ENCODE measurements around the gene LRRC3. TPM values are rescaled to one million over a fixed set of nuclear protein-coding genes. Genes with fewer than 3 reads are reported as not detected.

Gene LRRC3
- total RNA-seq, 1 experiment from 2014 or later, result 1.2 TPM

DNA sequence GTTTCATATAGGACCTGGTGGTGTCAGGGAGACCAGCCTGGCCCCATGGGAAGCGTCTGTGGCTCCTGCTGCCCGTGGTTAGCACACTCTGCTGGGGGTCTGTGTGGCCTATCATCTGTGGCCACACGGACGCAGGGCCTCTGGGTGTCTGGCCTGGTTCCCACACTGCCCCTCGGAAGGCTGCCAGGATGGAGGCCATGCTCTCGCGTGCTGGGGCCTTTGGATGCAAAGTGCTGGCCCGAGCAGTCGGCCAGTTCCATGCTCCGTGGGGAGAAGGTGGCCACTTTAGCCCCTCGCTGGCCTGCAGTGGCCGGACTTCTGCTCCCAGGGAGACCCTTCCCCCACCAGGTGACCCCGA, 20.8 kb upstream of the LRRC3 start:
- H3K4me3 ChIP-seq, result no peak overlapping the region
- H3K27me3 ChIP-seq, result no peaks in the 10 kb centered on the region
- H3K36me3 ChIP-seq, result no peaks in the 10 kb centered on the region
- DNase-seq, result no peak
- H3K9me3 ChIP-seq, result peaks cover 6% of the 10 kb centered on the region

DNA sequence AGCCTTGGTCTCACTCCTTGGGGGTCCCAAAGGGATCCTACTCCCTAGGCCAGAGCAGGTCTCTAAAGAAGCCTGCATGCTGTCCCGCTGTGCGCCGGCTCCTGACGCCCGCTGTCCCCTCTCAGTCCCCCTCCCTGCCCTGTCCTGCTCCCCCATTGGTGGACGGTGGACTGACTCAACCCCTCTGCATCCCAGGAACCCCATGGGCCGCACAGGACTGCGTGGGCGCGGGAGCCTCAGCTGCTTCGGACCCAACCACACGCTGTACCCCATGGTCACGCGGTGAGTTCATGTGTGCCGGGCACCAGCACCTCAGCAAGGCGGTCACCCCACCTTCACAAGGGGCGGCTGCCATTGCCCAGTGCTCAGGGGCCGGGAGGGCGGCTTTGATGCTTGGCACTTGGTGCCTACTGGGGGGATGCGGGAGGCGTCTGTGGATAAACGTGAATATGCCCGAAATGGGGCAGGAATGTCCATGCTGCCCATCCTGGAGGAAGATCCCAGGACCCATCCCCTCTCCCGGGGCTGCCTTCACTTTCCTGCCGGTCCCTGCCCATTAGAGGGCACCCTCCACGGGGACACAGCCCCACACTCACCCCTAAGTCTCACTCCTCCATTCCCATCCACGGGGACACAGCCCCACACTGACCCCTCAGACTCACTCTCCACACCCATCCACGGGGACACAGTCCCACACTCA, 20.2 kb upstream of the LRRC3 start:
- no peak overlapping the region for H3K4me3 ChIP-seq
- no peak for DNase-seq
- no peaks in the 10 kb centered on the region for H3K36me3 ChIP-seq
- peaks cover under 1% of the 10 kb centered on the region for H3K9me3 ChIP-seq
- no peaks in the 10 kb centered on the region for H3K27me3 ChIP-seq

DNA sequence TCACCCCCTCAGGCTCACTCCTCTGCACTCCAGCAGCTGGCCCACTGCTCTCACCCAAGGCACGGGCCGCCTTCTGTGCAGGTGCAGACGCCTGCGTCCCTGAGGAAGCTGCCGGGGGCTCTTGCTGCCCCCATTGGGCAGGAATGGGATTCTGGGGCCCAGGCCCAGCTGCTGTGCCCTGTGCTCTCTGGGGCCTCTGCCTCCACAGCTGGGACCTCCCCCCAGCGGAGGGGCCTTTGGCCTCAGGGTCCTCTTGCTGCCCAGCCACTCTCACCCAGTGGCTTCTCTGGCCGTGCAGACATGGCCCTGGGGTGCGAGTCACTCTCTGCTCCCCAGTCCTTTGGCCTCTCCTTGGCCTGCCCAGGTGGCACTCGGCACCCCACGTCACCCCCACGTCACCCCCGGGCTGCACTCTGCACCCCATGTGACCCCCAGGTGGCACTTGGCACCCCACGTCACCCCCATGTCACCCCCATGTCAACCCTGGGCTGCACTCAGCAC, 19.1 kb upstream of the LRRC3 start:
- no peaks in the 10 kb centered on the region for H3K27me3 ChIP-seq
- no peak for DNase-seq
- H3K36me3 ChIP-seq, result no peaks in the 10 kb centered on the region
- H3K9me3 ChIP-seq, result no peaks in the 10 kb centered on the region
- H3K4me3 ChIP-seq, result no peak overlapping the region

DNA sequence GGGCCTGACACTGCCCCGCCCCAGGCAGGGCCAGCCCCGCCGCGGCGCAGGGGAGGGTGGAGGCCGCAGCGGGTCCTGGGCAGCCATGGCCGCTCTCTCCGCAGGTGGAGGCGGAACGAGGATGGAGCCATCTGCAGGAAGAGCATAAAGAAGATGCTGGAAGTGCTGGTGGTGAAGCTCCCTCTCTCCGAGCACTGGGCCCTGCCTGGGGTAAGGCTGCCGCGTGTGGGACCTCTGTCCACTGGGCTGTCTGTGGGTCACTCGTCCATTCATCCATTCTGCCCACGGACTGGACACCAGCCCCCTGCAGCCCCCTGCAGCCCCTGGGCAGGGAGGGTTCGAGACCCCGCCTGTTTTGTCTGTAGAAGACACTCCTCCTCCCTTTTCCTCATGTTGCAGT, 18.4 kb upstream of the LRRC3 start:
- Histone ChIP-seq H3K36me3 (no peaks in the 10 kb centered on the region), H3K9me3 (no peaks in the 10 kb centered on the region), H3K27me3 (no peaks in the 10 kb centered on the region), H3K4me3 (no peak overlapping the region)
- DNase-seq, result no peak

DNA sequence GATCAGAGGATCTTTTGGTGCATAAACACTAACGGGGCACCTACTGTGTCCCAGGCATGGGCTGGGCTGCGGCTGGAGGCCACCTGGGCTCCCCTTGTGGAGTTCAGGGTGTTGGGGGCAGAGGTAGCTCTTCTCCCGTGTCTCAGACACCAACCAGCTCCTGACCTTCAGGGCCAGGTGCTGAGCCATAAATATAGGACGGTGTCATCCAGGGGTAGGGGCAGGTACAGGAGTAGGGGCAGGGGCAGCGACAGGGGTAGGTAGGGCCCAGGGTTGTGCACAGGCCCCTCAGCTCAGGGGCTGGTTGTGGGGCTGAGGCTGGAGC, 18.0 kb upstream of the LRRC3 start:
- Histone ChIP-seq H3K36me3 (no peaks in the 10 kb centered on the region), H3K4me3 (no peak overlapping the region), H3K27me3 (no peaks in the 10 kb centered on the region), H3K9me3 (no peaks in the 10 kb centered on the region)
- no peak for DNase-seq

DNA sequence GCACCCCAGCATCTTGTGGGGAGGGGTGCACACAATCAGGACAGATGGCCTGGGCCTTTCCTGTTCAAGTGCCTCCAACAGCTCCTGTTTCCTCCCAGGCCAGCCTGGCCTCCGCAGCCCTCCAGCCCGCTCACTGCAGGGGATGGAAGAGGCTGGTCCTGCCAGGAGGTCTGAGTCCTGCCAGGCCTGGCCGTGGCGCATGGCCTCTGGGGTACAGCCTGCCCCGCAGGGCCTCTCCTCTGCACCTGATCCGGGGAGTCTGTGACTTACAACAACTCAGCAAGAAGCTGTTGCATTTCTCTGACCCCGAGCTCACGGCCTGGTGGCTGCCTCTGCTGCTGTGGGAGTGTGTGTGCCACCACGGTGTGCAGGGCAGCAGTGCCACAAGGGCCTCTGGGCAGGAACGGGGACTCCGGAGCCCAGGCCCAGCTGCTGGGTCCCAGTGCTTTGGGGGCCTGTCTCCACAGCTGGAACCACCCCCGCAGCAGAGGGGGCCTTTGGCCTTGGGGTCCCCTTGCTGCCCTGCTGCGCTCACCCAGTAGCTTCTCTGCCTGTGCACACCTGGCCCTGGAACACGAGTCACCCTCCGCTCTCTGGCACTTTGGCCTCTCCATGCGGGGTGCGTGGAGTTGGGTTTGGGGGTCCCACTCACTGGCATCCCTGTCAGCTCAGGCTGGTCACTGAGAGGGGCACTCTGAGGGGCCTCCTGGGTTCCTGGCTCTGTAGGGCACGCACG, 17.4 kb upstream of the LRRC3 start:
- H3K4me3 ChIP-seq, result no peak overlapping the region
- no peaks in the 10 kb centered on the region for H3K9me3 ChIP-seq
- no peak for DNase-seq
- H3K36me3 ChIP-seq, result no peaks in the 10 kb centered on the region
- H3K27me3 ChIP-seq, result no peaks in the 10 kb centered on the region

DNA sequence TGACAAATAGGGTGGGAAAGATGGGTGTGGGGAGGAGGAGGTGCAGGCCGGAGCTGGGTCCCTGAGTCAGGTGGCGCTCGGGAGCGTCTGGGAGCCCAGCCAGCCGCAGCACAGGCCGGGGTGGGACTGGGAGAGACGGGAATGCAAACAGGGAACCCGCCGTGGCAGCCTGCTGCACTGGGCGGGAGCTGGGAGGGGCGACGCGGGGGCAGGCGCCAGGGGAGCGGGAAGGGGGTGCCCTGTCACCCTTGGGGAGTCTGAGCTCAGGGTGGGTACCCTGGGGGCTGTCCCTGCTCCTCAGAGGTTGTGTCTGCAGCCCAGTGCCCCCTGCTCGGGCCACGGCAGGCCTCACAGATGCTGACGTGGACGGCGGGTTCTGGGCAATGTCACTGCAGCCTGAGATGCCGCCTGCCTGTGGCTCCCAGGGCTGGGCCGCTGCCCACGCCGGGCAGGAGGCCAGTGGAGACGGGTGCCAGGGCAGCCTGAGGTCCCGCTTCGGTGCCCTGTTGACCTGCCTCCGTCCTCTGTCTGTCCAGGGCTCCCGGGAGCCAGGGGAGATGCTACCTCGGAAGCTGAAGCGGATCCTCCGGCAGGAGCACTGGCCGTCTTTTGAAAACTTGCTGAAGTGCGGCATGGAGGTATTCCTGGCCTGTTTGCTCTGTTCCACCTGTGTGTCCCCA, 16.6 kb upstream of the LRRC3 start:
- no peaks in the 10 kb centered on the region for H3K9me3 ChIP-seq
- DNase-seq, result no peak
- H3K27me3 ChIP-seq, result no peaks in the 10 kb centered on the region
- no peak overlapping the region for H3K4me3 ChIP-seq
- H3K36me3 ChIP-seq, result no peaks in the 10 kb centered on the region

DNA sequence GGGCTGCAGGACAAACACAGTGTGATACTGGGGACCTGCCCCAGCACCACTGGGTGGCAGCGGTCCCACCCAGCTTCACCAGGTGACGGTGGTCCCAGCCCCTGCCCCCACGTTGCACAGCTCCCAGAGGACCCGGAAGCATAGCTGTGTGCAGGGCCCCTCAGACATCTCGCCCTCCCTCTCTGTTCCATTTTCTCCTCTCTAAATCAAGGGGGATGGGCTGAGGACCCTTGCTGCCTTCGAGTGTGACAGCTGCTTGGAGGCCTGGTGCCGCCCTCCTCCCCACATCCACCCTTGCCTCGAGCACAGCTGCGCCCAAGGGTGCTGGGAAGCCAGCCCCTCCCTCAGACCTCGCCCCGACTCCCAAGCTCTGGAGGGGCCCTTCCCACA, 16.1 kb upstream of the LRRC3 start:
- H3K36me3 ChIP-seq, result no peaks in the 10 kb centered on the region
- no peaks in the 10 kb centered on the region for H3K9me3 ChIP-seq
- H3K4me3 ChIP-seq, result no peak overlapping the region
- no peaks in the 10 kb centered on the region for H3K27me3 ChIP-seq
- no peak for DNase-seq

DNA sequence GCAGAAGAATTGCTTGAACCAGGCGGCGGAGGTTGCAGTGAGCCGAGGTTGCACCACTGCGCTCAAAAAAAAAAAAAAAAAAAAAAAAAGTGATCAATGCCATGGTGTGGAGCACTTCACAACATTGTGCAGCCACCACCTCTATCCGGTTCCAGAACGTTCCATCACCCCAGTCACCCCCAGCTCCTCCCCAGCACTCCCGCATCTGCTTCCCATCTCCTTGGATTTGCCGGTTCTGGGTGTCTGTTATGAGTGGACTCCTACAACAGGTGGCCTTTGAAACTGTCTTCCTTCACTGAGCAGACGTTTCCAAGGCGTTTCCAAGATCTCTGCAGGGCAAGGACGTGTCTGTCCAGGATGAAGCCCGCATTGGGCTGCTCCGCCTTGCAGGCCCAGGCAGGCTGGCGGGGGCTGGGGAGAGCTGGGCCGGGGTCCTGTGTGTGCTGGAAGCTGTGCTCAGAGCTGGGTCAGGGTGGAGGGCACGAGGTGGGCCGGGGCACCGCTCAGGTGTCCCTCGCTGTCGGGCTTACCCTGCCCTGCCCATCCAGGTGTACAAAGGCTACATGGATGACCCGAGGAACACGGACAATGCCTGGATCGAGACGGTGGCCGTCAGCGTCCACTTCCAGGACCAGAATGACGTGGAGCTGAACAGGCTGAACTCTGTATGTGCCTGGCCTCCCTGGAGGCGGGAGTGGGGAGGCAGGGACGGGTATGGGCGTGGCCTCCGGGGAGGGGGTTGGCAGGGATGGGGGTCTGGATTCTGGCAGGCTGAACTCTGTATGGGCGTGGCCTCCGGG, 14.9 kb upstream of the LRRC3 start:
- DNase-seq, result no peak
- H3K27me3 ChIP-seq, result no peaks in the 10 kb centered on the region
- no peaks in the 10 kb centered on the region for H3K36me3 ChIP-seq
- no peak overlapping the region for H3K4me3 ChIP-seq
- no peaks in the 10 kb centered on the region for H3K9me3 ChIP-seq

DNA sequence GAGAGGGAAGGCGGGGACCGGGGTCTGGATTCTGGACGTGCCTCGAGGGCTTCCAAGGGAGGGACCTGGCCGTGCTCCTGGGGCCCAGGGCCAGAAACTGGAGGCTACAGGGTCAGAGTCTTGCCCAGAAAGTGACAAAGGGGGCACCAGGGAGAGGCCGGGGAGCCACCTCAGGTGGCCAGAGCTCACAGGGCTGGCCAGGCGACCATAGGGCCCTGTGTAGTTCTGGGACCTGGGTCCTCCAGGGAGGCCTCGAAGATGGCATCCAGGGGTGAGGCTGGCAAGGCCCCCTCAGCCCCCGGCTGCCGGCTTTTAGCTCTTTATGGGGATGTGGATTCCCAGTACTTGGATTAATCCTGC, 14.3 kb upstream of the LRRC3 start:
- Histone ChIP-seq H3K36me3 (no peaks in the 10 kb centered on the region), H3K4me3 (no peak overlapping the region), H3K27me3 (no peaks in the 10 kb centered on the region), H3K9me3 (no peaks in the 10 kb centered on the region)
- no peak for DNase-seq

DNA sequence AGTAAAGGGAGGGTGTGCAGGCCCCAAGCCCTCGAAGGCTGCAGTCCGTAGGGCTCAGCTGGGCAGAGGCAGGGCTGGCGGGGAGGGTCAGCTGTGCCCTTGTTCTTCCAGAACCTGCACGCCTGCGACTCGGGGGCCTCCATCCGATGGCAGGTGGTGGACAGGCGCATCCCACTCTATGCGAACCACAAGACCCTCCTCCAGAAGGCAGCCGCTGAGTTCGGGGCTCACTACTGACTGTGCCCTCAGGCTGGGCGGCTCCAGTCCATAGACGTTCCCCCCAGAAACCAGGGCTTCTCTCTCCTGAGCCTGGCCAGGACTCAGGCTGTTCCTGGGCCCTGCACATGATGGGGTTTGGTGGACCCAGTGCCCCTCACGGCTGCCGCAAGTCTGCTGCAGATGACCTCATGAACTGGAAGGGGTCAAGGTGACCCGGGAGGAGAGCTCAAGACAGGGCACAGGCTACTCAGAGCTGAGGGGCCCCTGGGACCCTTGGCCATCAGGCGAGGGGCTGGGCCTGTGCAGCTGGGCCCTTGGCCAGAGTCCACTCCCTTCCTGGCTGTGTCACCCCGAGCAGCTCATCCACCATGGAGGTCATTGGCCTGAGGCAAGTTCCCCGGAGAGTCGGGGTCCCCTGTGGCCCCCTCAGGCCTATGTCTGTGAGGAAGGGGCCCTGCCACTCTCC, 13.6 kb upstream of the LRRC3 start:
- no peak for DNase-seq

DNA sequence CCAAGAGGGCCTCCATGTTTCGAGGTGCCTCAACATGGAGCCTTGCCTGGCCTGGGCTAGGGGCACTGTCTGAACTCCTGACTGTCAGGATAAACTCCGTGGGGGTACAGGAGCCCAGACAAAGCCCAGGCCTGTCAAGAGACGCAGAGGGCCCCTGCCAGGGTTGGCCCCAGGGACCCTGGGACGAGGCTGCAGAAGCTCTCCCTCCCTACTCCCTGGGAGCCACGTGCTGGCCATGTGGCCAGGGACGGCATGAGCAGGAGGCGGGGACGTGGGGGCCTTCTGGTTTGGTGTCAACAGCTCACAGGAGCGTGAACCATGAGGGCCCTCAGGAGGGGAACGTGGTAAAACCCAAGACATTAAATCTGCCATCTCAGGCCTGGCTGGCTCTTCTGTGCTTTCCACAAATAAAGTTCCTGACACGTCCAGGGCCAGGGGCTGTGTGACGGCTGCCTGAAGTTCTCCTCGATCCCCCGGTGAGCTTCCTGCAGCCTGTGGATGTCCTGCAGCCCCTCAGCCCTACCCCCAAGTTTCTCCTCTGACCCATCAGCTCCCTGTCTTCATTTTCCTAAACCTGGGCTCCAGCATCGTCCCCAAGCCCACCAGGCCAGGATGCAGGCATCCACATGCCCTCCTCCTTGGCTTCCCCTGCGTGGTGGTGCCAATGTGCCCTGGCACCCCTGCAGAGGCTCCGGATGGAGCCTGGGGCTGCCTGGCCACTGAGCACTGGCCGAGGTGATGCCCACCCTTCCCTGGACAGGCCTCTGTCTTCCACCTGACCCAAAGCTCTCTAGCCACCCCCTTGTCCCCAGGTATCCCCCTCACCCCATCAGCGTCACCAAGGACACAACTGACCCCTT, 12.8 kb upstream of the LRRC3 start:
- no peak for DNase-seq
- H3K4me3 ChIP-seq, result no peak overlapping the region
- H3K36me3 ChIP-seq, result no peaks in the 10 kb centered on the region
- no peaks in the 10 kb centered on the region for H3K9me3 ChIP-seq
- H3K27me3 ChIP-seq, result peaks cover 5% of the 10 kb centered on the region; the same call in 1 of the 2 replicates

More for the DNA sequence above, 13.6 kb upstream of the LRRC3 start:
- Histone ChIP-seq H3K36me3 (no peaks in the 10 kb centered on the region), H3K4me3 (no peak overlapping the region), H3K9me3 (no peaks in the 10 kb centered on the region), H3K27me3 (no peaks in the 10 kb centered on the region)

DNA sequence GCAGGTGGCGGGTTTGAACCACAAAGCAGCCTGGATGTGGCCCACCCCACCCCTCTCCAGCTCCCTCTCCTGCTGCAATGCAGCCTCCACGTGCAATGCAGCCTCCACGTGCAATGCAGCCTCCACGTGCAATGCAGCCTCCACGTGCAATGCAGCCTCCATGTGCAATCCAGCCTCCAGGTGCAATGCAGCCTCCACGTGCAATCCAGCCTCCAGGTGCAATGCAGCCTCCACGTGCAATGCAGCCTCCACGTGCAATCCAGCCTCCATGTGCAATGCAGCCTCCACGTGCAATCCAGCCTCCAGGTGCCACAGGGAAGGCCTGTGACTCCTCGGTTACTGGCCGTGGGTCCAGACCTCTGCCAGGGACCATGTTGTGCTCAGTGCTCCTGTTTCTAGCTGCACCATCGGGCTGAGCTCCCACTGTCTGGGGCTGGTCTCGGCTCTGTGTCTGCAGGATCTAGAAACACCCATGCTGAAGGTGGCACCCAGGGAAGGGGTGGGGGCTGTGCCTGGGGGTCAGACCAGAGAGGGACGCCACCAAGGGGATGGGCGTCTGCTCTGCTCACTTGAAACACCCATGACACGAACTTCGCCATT, 11.9 kb upstream of the LRRC3 start:
- Histone ChIP-seq H3K27me3 (peaks cover 9% of the 10 kb centered on the region; the same call in 1 of the 2 replicates), H3K36me3 (no peaks in the 10 kb centered on the region), H3K4me3 (no peak overlapping the region), H3K9me3 (no peaks in the 10 kb centered on the region)
- no peak for DNase-seq

DNA sequence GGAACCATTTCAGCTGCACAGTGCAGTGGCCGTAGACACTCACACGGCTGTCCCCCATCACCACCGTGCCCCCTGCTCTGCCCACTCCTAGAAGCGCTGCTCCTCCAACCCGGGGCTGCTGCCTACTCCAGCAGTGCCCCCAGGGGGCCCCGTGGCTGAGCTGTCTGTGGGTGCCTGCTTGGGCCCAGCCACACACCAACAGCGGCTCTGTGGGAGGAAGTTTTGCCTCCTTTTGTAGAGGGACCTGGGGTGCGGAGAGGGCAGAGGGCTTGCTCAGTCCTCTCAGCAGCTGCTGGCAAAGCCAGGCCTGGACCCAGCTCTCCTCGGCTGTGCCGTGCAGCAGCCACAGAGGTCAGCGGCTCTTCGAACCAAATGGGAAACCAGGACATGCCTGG, 11.4 kb upstream of the LRRC3 start:
- DNase-seq, result no peak
- Histone ChIP-seq H3K27me3 (peaks cover 9% of the 10 kb centered on the region; the same call in 1 of the 2 replicates), H3K36me3 (no peaks in the 10 kb centered on the region), H3K9me3 (no peaks in the 10 kb centered on the region), H3K4me3 (no peak overlapping the region)

DNA sequence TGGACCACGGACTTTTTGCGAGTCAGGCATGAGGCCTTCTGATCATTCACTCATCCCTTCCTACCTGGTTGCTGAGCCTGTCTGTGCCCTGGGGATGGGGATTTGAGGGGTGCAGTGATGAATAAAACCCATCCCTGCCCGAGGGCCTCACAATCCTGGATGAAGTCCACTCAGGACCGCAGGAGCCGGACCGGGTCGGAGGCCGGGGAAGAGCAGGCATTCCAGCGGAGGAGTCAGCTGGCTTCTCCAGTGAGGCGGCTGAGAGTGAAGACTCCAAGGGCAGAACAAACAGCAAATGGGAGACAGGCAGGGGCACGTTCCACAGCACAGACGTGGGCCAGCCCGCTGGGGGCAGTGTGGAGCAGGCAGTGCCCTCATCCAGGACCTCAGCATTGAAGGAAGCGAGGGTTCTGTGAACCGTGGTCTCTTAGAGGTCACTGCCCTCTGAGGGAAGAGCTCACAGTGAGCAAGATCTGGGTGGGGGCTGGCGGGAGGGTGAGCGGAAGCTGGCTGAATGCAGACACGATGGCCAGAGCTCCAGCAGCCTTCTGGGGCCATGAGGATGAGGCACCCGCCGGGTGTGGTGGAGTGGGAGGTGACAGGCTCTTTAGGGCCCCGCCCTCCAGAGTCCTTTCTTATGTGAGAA, 10.9 kb upstream of the LRRC3 start:
- Histone ChIP-seq H3K36me3 (no peaks in the 10 kb centered on the region), H3K4me3 (no peak overlapping the region), H3K27me3 (peaks cover 11% of the 10 kb centered on the region; the same call in 1 of the 2 replicates), H3K9me3 (no peaks in the 10 kb centered on the region)
- no peak for DNase-seq

Data from MG63 (cell line).